Lower lobe of right lung (tissue), 2 donors: ENCODE measurements around the gene SELENOK. TPM values are rescaled to one million over a fixed set of nuclear protein-coding genes. Genes with fewer than 3 reads are reported as not detected.
A peak's percentile ranks its signal among the peaks of the same experiment; 100 is the strongest.

Experiments
- ATAC-seq, 2 donors: fragments of 200-7000 bp; cut with Tn5 transposase; one replicate each; pipeline ENCODE4 v1.9.1; 2020 to 2022; ENCODE audit warnings: mild to moderate bottlenecking in 2 of 2, moderate library complexity in 2 of 2
- DNase-seq: peaks from one replicate; pipeline ENCODE4 v3.0.0-alpha.2; 2020
- H3K27ac ChIP-seq: fragments of 200-600 bp; one replicate; pipeline ENCODE4 v1.8.0; 2022
- H3K27me3 ChIP-seq: fragments of 200-600 bp; one replicate; pipeline ENCODE4 v1.8.0; 2022; ENCODE audit warnings: low read depth
- H3K36me3 ChIP-seq: fragments of 200-600 bp; one replicate; pipeline ENCODE4 v1.8.0; 2022; ENCODE audit warnings: mild to moderate bottlenecking
- H3K4me1 ChIP-seq: fragments of 200-600 bp; one replicate; pipeline ENCODE4 v1.8.0; 2022
- H3K4me3 ChIP-seq: fragments of 200-600 bp; one replicate; pipeline ENCODE4 v1.8.0; 2022; ENCODE audit warnings: mild to moderate bottlenecking
- H3K9me3 ChIP-seq: fragments of 200-600 bp; one replicate; pipeline ENCODE4 v1.8.0; 2022
- intact Hi-C: fragments of 100-400 bp; cut with DNase I; formaldehyde crosslinking; loops from one replicate; pipeline ENCODE4 v1.11.0; 2022
- total RNA-seq: library from RNA; stranded (reverse); fragmentation: NEBNext Ultra II Directional; extraction: Animal tissue kit (Norgen Biotek cat#: 25700); gene quantifications from one replicate; pipeline ENCODE4 v1.2.1, GENCODE V29; 2021
- TF ChIP-seq, protein P1 (sequence below): fragments of 200-600 bp; IDR thresholded peaks from one replicate; pipeline ENCODE4 v1.8.0; 2022; ENCODE audit warnings: antibody characterized with exemption, mild to moderate bottlenecking
- donor health status: DM: no; HTN: yes; CAD: no; lungs with severe emphysema.

SELENOK gene
- total RNA-seq, 1 donor from 2014 or later, result 38.7 TPM

DNA sequence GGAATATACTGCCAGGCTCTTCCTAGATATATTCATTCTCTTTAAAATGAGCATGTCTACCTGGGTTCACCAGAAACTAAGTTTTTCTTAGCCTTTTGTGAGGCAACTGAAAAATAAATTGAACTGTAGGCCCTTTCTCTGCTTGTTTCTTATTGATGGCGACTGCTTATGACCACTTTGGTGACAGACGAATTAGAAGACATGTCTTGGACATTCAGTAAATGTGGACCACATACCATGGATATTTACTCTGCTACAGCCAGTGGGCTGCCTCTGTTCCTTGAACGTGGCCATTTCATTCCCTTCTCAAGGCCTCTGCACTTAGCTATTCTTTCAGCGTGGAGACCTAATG lies 603 bp upstream of the SELENOK start:
- H3K27ac ChIP-seq, result peak overlapping the region; percentile 94
- peak overlapping the region; percentile 81 for H3K4me3 ChIP-seq
- peaks cover 8% of the 10 kb centered on the region for H3K36me3 ChIP-seq
- H3K4me1 ChIP-seq, result peaks cover 23% of the 10 kb centered on the region
- intact Hi-C loops, result no loop called here
- no peaks in the 10 kb centered on the region for H3K9me3 ChIP-seq
- H3K27me3 ChIP-seq, result peaks cover 5% of the 10 kb centered on the region
- TF ChIP-seq, protein P1, sequence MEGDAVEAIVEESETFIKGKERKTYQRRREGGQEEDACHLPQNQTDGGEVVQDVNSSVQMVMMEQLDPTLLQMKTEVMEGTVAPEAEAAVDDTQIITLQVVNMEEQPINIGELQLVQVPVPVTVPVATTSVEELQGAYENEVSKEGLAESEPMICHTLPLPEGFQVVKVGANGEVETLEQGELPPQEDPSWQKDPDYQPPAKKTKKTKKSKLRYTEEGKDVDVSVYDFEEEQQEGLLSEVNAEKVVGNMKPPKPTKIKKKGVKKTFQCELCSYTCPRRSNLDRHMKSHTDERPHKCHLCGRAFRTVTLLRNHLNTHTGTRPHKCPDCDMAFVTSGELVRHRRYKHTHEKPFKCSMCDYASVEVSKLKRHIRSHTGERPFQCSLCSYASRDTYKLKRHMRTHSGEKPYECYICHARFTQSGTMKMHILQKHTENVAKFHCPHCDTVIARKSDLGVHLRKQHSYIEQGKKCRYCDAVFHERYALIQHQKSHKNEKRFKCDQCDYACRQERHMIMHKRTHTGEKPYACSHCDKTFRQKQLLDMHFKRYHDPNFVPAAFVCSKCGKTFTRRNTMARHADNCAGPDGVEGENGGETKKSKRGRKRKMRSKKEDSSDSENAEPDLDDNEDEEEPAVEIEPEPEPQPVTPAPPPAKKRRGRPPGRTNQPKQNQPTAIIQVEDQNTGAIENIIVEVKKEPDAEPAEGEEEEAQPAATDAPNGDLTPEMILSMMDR, result no peak
- DNase-seq, result no peak
- no peak for ATAC-seq

GRCh38 chr3:53890726-53891475 lies 758 bp downstream of the SELENOK start:
- peak; percentile 28 to 39 for ATAC-seq
- no peaks in the 10 kb centered on the region for H3K27me3 ChIP-seq
- intact Hi-C loops, result no loop called here

GRCh38 chr3:53888232-53888631 lies 3.4 kb downstream of the SELENOK start:
- ATAC-seq (no peak), DNase-seq (no peak)
- Histone ChIP-seq H3K36me3 (peaks cover 49% of the 10 kb centered on the region), H3K4me1 (peaks cover 23% of the 10 kb centered on the region), H3K4me3 (no peak overlapping the region), H3K27me3 (no peaks in the 10 kb centered on the region), H3K27ac (no peak overlapping the region), H3K9me3 (no peaks in the 10 kb centered on the region)
- intact Hi-C loops, result no loop called here
- TF ChIP-seq, protein P1, result no peak

More at GRCh38 chr3:53890726-53891475, 758 bp downstream of the SELENOK start:
- DNase-seq, result no peak
- Histone ChIP-seq H3K36me3 (peaks cover 22% of the 10 kb centered on the region), H3K4me3 (peak overlapping the region; percentile 81), H3K27ac (peak overlapping the region; percentile 94), H3K4me1 (peaks cover 23% of the 10 kb centered on the region), H3K9me3 (no peaks in the 10 kb centered on the region)
- TF ChIP-seq, protein P1, result no peak

DNA sequence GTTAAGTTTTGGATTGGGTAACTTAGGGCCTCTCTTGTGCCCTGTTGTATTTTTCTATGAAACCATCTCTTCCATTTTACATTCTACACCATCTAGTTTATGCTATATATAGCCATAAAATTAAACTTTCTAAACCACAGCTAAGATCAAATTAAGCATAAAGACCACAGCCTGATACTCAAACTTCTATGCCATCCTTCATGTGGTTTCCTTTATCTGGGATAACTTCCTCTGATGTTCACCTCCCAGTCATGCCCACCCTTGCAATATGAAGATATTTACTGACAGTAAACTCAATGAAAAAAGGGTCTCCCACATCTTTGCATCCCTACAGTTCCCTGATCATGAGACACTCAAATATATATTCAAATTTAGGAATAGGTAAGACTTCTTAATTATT lies 4.2 kb downstream of the SELENOK start:
- ATAC-seq (no peak), DNase-seq (no peak)
- peaks cover 49% of the 10 kb centered on the region for H3K36me3 ChIP-seq
- TF ChIP-seq, protein P1, result no peak
- H3K4me3 ChIP-seq, result no peak overlapping the region
- H3K27me3 ChIP-seq, result no peaks in the 10 kb centered on the region
- H3K9me3 ChIP-seq, result no peaks in the 10 kb centered on the region
- peaks cover 22% of the 10 kb centered on the region for H3K4me1 ChIP-seq
- no peak overlapping the region for H3K27ac ChIP-seq
- intact Hi-C loops, result no loop called here

- Histone ChIP-seq H3K36me3 (peaks cover 49% of the 10 kb centered on the region), H3K4me1 (peaks cover 21% of the 10 kb centered on the region), H3K4me3 (no peak overlapping the region), H3K9me3 (no peaks in the 10 kb centered on the region), H3K27me3 (no peaks in the 10 kb centered on the region), H3K27ac (no peak overlapping the region)
- ATAC-seq (no peak), DNase-seq (no peak)
- intact Hi-C loops, result no loop called here
- TF ChIP-seq, protein P1, result no peak
Observed at GRCh38 chr3:53885239-53885638, 6.4 kb downstream of the SELENOK start.
